GM12878 (cell line): ENCODE results near the gene THADA. TPM values are rescaled to one million over a fixed set of nuclear protein-coding genes. Genes with fewer than 3 reads are reported as not detected.

ENCODE experiments used
- ATAC-seq: fragments of 200-7000 bp; cut with Tn5 transposase; 3 replicates; pipeline ENCODE4 v1.9.1; 2020; ENCODE audit warnings: mild to moderate bottlenecking, moderate library complexity
- BruUV-seq: library from RNA; stranded (reverse); fragments of 400-500 nt; replicated peaks from 2 replicates; lab custom pipeline; 2021; lab: Mats Ljungman, UMichigan
- CTCF ChIA-PET: fragments of 300-600 bp; sonication (Branson Sonifier 250); formaldehyde crosslinking; extraction: SDS; loops from one replicate; lab custom pipeline; 2021; ENCODE audit warnings: inconsistent platforms; lab: Yijun Ruan, JAX
- POLR2A ChIA-PET: fragments of 350-600 bp; formaldehyde crosslinking; extraction: SDS; loops from one replicate; lab custom pipeline; 2021; ENCODE audit warnings: inconsistent platforms; lab: Charles Lee
- RAD21 ChIA-PET: fragments of 300-600 bp; sonication (Branson Sonifier 250); formaldehyde crosslinking; loops from one replicate; lab custom pipeline; 2023; ENCODE audit warnings: antibody characterized with exemption; ENCODE audit not compliant: unreplicated experiment; lab: Charles Lee
- SMC1A ChIA-PET: fragments of 300-600 bp; sonication (Branson Sonifier 250); formaldehyde crosslinking; loops from one replicate; lab custom pipeline; 2023; ENCODE audit not compliant: unreplicated experiment, uncharacterized antibody; lab: Charles Lee
- DNase-seq: peaks from one replicate; pipeline ENCODE4 v3.0.0-alpha.2; 2011; ENCODE audit warnings: low read depth, low spot score
- FAIRE-seq: peaks from 3 replicates; lab custom pipeline; 2011; peaks lifted over from hg19 to GRCh38; lab: Jason Lieb, UNC
- H2AFZ ChIP-seq: 2 replicates; pipeline ENCODE4 v1.6.0; 2011; ENCODE audit warnings: low read depth, low read length, control low read depth; ENCODE audit not compliant: control insufficient read depth
- H3K27ac ChIP-seq: 2 replicates; pipeline ENCODE4 v1.5.1; 2011; ENCODE audit warnings: control low read depth; ENCODE audit not compliant: control insufficient read depth, insufficient read depth
- H3K27me3 ChIP-seq, 2 experiments: replicated peaks in 1 of 2; 2 replicates each; pipeline versions ENCODE4 v1.6.0 to v1.6.1; 2011; ENCODE audit warnings: low read length in 1 of 2; ENCODE audit not compliant: control insufficient read depth in 2 of 2, insufficient read depth in 2 of 2
- H3K36me3 ChIP-seq, 2 experiments: 2 replicates each; pipeline ENCODE4 v1.5.1; 2011; ENCODE audit warnings: low read length in 1 of 2; ENCODE audit not compliant: control insufficient read depth in 2 of 2, insufficient read depth in 2 of 2
- H3K4me1 ChIP-seq: 2 replicates; pipeline ENCODE4 v1.6.1; 2011; ENCODE audit warnings: mild to moderate bottlenecking, low read length, moderate library complexity, mixed read lengths; ENCODE audit not compliant: control insufficient read depth, insufficient read depth
- H3K4me2 ChIP-seq: 2 replicates; pipeline ENCODE4 v1.6.0; 2011; ENCODE audit warnings: control low read depth; ENCODE audit not compliant: control insufficient read depth, insufficient read depth
- H3K4me3 ChIP-seq: fragments of 200-600 bp; sonication (generic); 2 replicates; pipeline ENCODE4 v1.5.1; 2016
- H3K79me2 ChIP-seq: 2 replicates; pipeline ENCODE4 v1.6.0; 2011; ENCODE audit warnings: low read length; ENCODE audit not compliant: control insufficient read depth, insufficient read depth
- H3K9ac ChIP-seq: 2 replicates; pipeline ENCODE4 v1.8.0; 2011; ENCODE audit warnings: low read length, control low read depth, mixed read lengths; ENCODE audit not compliant: control insufficient read depth, insufficient read depth
- H3K9me3 ChIP-seq: replicated peaks from 3 replicates; pipeline ENCODE4 v1.5.1; 2011; ENCODE audit warnings: mild to moderate bottlenecking, low read length; ENCODE audit not compliant: control insufficient read depth, insufficient read depth
- H4K20me1 ChIP-seq: 2 replicates; pipeline ENCODE4 v1.6.0; 2011; ENCODE audit not compliant: control insufficient read depth, insufficient read depth
- ATF7 ChIP-seq: fragments of 450-650 bp; IDR thresholded peaks from 2 replicates; pipeline ENCODE4 v1.6.1; 2016; ENCODE audit warnings: low read depth, mild to moderate bottlenecking
- POLR2A ChIP-seq: IDR thresholded peaks from 2 replicates; pipeline ENCODE4 v1.6.1; 2011; ENCODE audit warnings: low read depth, mild to moderate bottlenecking, low read length
- WGBS: methylation state at CpG from one replicate; pipeline ENCODE4 v1.1.6; 2016; ENCODE audit warnings: low lambda C conversion rate; ENCODE audit not compliant: insufficient replicate concordance, insufficient coverage; ENCODE audit errors: missing lambda C conversion rate; 5-methylcytosine and 5-hydroxymethylcytosine counted together
- in situ Hi-C: fragments of 300-500 bp; cut with MboI; formaldehyde crosslinking; loops from 9 replicates; pipeline ENCODE4 v1.14.3; 2018; ENCODE audit warnings: mixed read lengths
- intact Hi-C: fragments of 100-400 bp; cut with micrococcal nuclease; formaldehyde crosslinking; loops from one replicate; pipeline ENCODE4 v1.14.2; 2022; ENCODE audit not compliant: unreplicated experiment
- polyA plus RNA-seq, 11 experiments: library from polyadenylated mRNA; depleted of rRNA in 4 of 11; unstranded in 6 of 11; stranded (reverse) in 5 of 11; fragments of >200 nt; fragmentation: Nextera tagmentation in 4 of 11; fragmentation: Illumina TruSeq in 1 of 11; extraction: Ambion mirVana in 4 of 11; extraction: Trizol in 1 of 11; gene quantifications; 1 replicate in 1 of 11; 2 replicates in 10 of 11; pipeline versions ENCODE4 v1.2.1 to v1.2.3, GENCODE V29; 2011 to 2016; ENCODE audit warnings: inconsistent platforms in 2 of 11, missing spikeins in 2 of 11, low read depth in 1 of 11
- total RNA-seq, 4 experiments: library from RNA; depleted of rRNA in 3 of 4; stranded (reverse); fragments of >200 nt in 3 of 4; fragmentation: Illumina TruSeq in 1 of 4; extraction: Trizol in 1 of 4; gene quantifications; 2 replicates each; pipeline versions ENCODE4 v1.2.1 to v1.2.3, GENCODE V29; 2013 to 2021
- TF ChIP-seq, protein P1 (sequence below): fragments of 450-650 bp; IDR thresholded peaks from 2 replicates; pipeline ENCODE4 v1.6.1; 2017; ENCODE audit warnings: antibody characterized with exemption, mild to moderate bottlenecking, moderate library complexity
- TF ChIP-seq, protein P2 (sequence below): fragments of 450-650 bp; conservative IDR thresholded peaks from 2 replicates; pipeline ENCODE4 v1.6.1; 2017; ENCODE audit warnings: mild to moderate bottlenecking, moderate library complexity

Gene THADA
- total and polyA plus RNA-seq, 10 of the 15 experiments (the other 5 are each of a cell fraction or from before 2014, with no cell fraction given): 14.6 to 33.2 (median 23.2) TPM

DNA sequence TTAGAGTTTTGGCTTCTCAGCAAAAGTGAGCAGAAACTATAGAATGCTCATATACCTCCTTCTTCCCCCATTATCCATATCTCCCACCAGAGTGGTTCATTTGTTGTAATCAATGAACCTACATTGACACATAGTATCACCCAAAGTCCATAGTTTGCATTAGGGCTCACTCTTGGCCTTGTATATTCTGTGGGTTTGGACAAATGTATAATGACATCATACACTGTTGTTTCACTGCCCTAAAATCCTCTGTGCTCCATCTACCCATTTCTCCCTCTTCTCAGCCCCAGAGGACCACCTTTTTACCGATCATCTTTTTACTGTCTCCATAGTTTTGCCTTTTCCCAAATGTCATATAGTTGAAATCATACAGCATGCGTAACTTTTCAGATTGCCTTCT, 393.5 kb downstream of the THADA start:
- ChIA-PET CTCF (interaction anchor here (0.9 to 1.1 kb wide), 3 partner anchors 11 to 282 kb away, joined by 3 to 5 read pairs (median 3); no protein-coding TSS in a partner anchor), SMC1A (interaction anchor here (0.9 to 1.2 kb wide), 4 partner anchors 11 to 27 kb away, joined by 3 to 4 read pairs (median 4); no protein-coding TSS in a partner anchor), POLR2A (interaction anchor here (0.6 kb wide), 1 partner anchor 244 kb away, joined by 5 read pairs; no protein-coding TSS in a partner anchor), RAD21 (interaction anchor here (0.7 kb wide), 2 partner anchors 25 to 178 kb away, joined by 3 read pairs; partner anchors contain the start of gene ZFP36L2)
- Histone ChIP-seq H3K4me3 (no peak overlapping the region), H3K36me3 (no peaks in the 10 kb centered on the region), H3K79me2 (no peaks in the 10 kb centered on the region), H4K20me1 (no peaks in the 10 kb centered on the region), H3K9ac (no peak overlapping the region), H3K4me2 (no peak overlapping the region), H3K27me3 (no peaks in the 10 kb centered on the region), H3K9me3 (no peaks in the 10 kb centered on the region), H3K4me1 (no peaks in the 10 kb centered on the region)
- FAIRE-seq (no peak), DNase-seq (no peak), ATAC-seq (peak; percentile 23; the same call in 1 of the 3 replicates)
- BruUV-seq: no TSS peak
- 72% methylated on average over 2 of the region's 2 CpGs for WGBS
- in situ Hi-C loops: no loop called here
- TF ChIP-seq ATF7: peak; percentile 54; the same call in 1 of the 2 replicates
- TF ChIP-seq, protein P1, sequence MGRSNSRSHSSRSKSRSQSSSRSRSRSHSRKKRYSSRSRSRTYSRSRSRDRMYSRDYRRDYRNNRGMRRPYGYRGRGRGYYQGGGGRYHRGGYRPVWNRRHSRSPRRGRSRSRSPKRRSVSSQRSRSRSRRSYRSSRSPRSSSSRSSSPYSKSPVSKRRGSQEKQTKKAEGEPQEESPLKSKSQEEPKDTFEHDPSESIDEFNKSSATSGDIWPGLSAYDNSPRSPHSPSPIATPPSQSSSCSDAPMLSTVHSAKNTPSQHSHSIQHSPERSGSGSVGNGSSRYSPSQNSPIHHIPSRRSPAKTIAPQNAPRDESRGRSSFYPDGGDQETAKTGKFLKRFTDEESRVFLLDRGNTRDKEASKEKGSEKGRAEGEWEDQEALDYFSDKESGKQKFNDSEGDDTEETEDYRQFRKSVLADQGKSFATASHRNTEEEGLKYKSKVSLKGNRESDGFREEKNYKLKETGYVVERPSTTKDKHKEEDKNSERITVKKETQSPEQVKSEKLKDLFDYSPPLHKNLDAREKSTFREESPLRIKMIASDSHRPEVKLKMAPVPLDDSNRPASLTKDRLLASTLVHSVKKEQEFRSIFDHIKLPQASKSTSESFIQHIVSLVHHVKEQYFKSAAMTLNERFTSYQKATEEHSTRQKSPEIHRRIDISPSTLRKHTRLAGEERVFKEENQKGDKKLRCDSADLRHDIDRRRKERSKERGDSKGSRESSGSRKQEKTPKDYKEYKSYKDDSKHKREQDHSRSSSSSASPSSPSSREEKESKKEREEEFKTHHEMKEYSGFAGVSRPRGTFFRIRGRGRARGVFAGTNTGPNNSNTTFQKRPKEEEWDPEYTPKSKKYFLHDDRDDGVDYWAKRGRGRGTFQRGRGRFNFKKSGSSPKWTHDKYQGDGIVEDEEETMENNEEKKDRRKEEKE: no peak
- no peak for TF ChIP-seq POLR2A
- TF ChIP-seq, protein P2, sequence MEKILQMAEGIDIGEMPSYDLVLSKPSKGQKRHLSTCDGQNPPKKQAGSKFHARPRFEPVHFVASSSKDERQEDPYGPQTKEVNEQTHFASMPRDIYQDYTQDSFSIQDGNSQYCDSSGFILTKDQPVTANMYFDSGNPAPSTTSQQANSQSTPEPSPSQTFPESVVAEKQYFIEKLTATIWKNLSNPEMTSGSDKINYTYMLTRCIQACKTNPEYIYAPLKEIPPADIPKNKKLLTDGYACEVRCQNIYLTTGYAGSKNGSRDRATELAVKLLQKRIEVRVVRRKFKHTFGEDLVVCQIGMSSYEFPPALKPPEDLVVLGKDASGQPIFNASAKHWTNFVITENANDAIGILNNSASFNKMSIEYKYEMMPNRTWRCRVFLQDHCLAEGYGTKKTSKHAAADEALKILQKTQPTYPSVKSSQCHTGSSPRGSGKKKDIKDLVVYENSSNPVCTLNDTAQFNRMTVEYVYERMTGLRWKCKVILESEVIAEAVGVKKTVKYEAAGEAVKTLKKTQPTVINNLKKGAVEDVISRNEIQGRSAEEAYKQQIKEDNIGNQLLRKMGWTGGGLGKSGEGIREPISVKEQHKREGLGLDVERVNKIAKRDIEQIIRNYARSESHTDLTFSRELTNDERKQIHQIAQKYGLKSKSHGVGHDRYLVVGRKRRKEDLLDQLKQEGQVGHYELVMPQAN: no peak
- TF ChIP-seq, all 136 proteins: peak for 1
- intact Hi-C loops: no loop called here
- H3K27ac ChIP-seq: no peak overlapping the region
- H2AFZ ChIP-seq: no peak overlapping the region
